Ovary (tissue), 3 donors: ENCODE results near the gene TENM4.

ENCODE experiments used
- POLR2A ChIP-seq: fragments of 450-650 bp; IDR thresholded peaks from one replicate; pipeline ENCODE4 v1.6.1; 2017; ENCODE audit warnings: antibody characterized with exemption, mild to moderate bottlenecking, moderate library complexity
- TF ChIP-seq, protein P1 (sequence below), 3 donors: fragments of 450-650 bp in 2 of 3; fragments of 200-600 bp in 1 of 3; IDR thresholded peaks; one replicate each; pipeline versions ENCODE4 v1.5.1 to v1.8.0; 2016 to 2022; ENCODE audit warnings: antibody characterized with exemption in 3 of 3, mild to moderate bottlenecking in 1 of 3
- donor health status: DM: no; HTN: no; CAD: no.

DNA sequence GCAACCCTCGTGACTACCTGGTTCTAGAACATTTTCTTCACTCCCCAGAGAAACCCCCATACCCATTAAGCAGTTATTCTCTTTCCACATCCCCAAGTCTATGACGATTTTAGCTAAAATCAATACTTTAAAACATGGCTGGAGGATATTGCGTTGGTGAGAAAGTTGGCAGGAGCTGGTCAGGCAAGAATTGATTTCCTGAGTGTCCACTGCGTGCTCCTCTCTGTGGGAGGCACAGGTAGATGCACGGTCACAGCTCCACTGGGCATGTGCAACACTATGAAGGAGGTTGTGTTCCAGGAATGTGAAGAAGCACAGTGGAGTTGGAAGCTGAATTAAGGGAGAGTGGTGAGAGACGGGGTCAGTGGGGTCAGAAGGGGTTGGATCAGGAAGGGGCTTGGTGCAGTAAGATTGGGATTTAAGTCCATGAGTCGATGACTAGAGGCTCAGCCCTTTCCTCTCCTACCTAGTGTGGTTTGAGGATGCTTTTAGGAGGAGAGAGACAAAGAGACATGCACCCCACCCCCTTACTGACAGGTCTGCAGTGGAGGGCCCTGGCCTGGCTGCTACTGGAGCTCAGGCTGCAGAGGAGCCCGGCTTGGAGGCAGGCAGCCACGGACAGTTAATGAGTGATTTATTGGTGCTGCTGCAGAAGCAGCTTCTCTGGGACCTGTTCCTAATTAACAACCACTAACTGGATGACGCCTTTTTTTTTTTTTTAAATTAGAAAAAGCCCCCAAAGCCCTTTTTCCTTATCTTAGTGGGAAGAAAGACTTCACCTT is 395.6 kb downstream of the TENM4 start:
- TF ChIP-seq, protein P1, sequence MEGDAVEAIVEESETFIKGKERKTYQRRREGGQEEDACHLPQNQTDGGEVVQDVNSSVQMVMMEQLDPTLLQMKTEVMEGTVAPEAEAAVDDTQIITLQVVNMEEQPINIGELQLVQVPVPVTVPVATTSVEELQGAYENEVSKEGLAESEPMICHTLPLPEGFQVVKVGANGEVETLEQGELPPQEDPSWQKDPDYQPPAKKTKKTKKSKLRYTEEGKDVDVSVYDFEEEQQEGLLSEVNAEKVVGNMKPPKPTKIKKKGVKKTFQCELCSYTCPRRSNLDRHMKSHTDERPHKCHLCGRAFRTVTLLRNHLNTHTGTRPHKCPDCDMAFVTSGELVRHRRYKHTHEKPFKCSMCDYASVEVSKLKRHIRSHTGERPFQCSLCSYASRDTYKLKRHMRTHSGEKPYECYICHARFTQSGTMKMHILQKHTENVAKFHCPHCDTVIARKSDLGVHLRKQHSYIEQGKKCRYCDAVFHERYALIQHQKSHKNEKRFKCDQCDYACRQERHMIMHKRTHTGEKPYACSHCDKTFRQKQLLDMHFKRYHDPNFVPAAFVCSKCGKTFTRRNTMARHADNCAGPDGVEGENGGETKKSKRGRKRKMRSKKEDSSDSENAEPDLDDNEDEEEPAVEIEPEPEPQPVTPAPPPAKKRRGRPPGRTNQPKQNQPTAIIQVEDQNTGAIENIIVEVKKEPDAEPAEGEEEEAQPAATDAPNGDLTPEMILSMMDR (IDR thresholded peaks at IDR 0.05): no peak
- no peak for TF ChIP-seq POLR2A
